SK-N-SH (cell line): ENCODE measurements around the gene EFCAB11. TPM values are rescaled to one million over a fixed set of nuclear protein-coding genes. Genes with fewer than 3 reads are reported as not detected.

Experiments used
- CTCF ChIA-PET: fragments of 300-600, 350-600 bp; formaldehyde crosslinking; extraction: SDS; loops from one replicate; lab custom pipeline; 2021; lab: Yijun Ruan, JAX
- POLR2A ChIA-PET: fragments of 350-600 bp; sonication (Branson Sonifier 250); formaldehyde crosslinking; extraction: SDS; loops from one replicate; lab custom pipeline; 2020; ENCODE audit warnings: antibody characterized with exemption, inconsistent platforms; lab: Yijun Ruan, JAX
- DNase-seq: peaks from one replicate; pipeline ENCODE4 v3.0.0; 2012
- H2AFZ ChIP-seq: fragments of 200-600 bp; sonication (generic); 2 replicates; pipeline ENCODE4 v1.8.1; 2016; ENCODE audit warnings: antibody characterized with exemption, mild to moderate bottlenecking, low read depth
- H3F3A ChIP-seq: fragments of 200-600 bp; sonication (generic); replicated peaks from 2 replicates; pipeline ENCODE3; 2016; ENCODE audit warnings: antibody characterized with exemption, mild to moderate bottlenecking; ENCODE audit not compliant: insufficient read depth
- H3K27ac ChIP-seq, 2 experiments: fragments of 200-500 bp in 1 of 2; fragments of 200-600 bp in 1 of 2; sonication (Bioruptor generic) in 1 of 2; sonication (generic), shearing (Covaris generic) in 1 of 2; 2 replicates each; pipeline versions ENCODE4 v1.5.1 to v1.6.1; 2014 to 2016; ENCODE audit warnings: low read depth in 2 of 2, inconsistent platforms in 1 of 2, low read length in 1 of 2, mild to moderate bottlenecking in 1 of 2, mixed read lengths in 1 of 2
- H3K27me3 ChIP-seq: fragments of 200-600 bp; sonication (generic), shearing (Covaris generic); 2 replicates; pipeline ENCODE4 v1.6.1; 2016; ENCODE audit warnings: mixed run types; ENCODE audit not compliant: insufficient read depth
- H3K36me3 ChIP-seq, 2 experiments: fragments of 200-500 bp in 1 of 2; fragments of 200-600 bp in 1 of 2; sonication (Bioruptor generic) in 1 of 2; sonication (generic) in 1 of 2; replicated peaks in 1 of 2; 2 replicates each; pipeline versions ENCODE3 to v1.5.1; 2014 to 2016; ENCODE audit warnings: low read length in 1 of 2, mild to moderate bottlenecking in 1 of 2; ENCODE audit not compliant: insufficient read depth in 2 of 2, control insufficient read depth in 1 of 2
- H3K4me1 ChIP-seq, 2 experiments: fragments of 200-500 bp in 1 of 2; fragments of 200-600 bp in 1 of 2; sonication (Bioruptor generic) in 1 of 2; sonication (generic), shearing (Covaris generic) in 1 of 2; 2 replicates each; pipeline versions ENCODE4 v1.5.1 to v1.6.1; 2014 to 2016; ENCODE audit warnings: low read depth in 1 of 2, low read length in 1 of 2, mixed run types in 1 of 2; ENCODE audit not compliant: insufficient read depth in 2 of 2, control insufficient read depth in 1 of 2
- H3K4me2 ChIP-seq: fragments of 200-600 bp; sonication (generic), shearing (Covaris generic); 2 replicates; pipeline ENCODE4 v1.6.1; 2017; ENCODE audit warnings: mixed run types
- H3K4me3 ChIP-seq, 2 experiments: fragments of 200-500 bp in 1 of 2; fragments of 200-600 bp in 1 of 2; sonication (Bioruptor generic) in 1 of 2; sonication (generic), shearing (Covaris generic) in 1 of 2; 2 replicates each; pipeline versions ENCODE4 v1.5.1 to v1.8.1; 2014 to 2016; ENCODE audit warnings: low read depth in 2 of 2, inconsistent platforms in 1 of 2, low read length in 1 of 2, mild to moderate bottlenecking in 1 of 2, mixed read lengths in 1 of 2, moderate library complexity in 1 of 2
- H3K79me2 ChIP-seq: fragments of 200-600 bp; sonication (generic); 2 replicates; pipeline ENCODE4 v1.8.1; 2017; ENCODE audit warnings: mild to moderate bottlenecking; ENCODE audit not compliant: insufficient read depth
- H3K9ac ChIP-seq: fragments of 200-600 bp; sonication (generic); 2 replicates; pipeline ENCODE4 v1.6.1; 2017; ENCODE audit warnings: mixed run types
- H3K9me2 ChIP-seq: fragments of 200-600 bp; sonication (generic); 2 replicates; pipeline ENCODE4 v1.6.1; 2017; ENCODE audit warnings: mixed run types
- H3K9me3 ChIP-seq: fragments of 200-600 bp; sonication (generic); 2 replicates; pipeline ENCODE4 v1.6.1; 2017; ENCODE audit warnings: mixed run types, mild to moderate bottlenecking, moderate library complexity
- H4K20me1 ChIP-seq: fragments of 200-600 bp; sonication (generic); 2 replicates; pipeline ENCODE4 v1.6.1; 2017; ENCODE audit warnings: mild to moderate bottlenecking, mixed run types; ENCODE audit not compliant: insufficient read depth
- CHD2 ChIP-seq: fragments of 150-350 bp; IDR thresholded peaks from 2 replicates; pipeline ENCODE4 v1.6.1; 2018; ENCODE audit warnings: low read length; ENCODE audit not compliant: partially characterized antibody
- ELF1 ChIP-seq: IDR thresholded peaks from 2 replicates; pipeline ENCODE4 v1.4.0; 2012
- EP300 ChIP-seq, 2 experiments: IDR thresholded peaks; 2 replicates each; pipeline versions ENCODE4 v1.4.0 to v1.6.1; 2012; ENCODE audit warnings: borderline replicate concordance in 1 of 2, low read depth in 1 of 2, low read length in 1 of 2
- EZH2phosphoT487 ChIP-seq: fragments of 200-600 bp; sonication (generic); IDR thresholded peaks from 2 replicates; pipeline ENCODE4 v1.6.1; 2017; ENCODE audit warnings: low read depth, mixed run types, mild to moderate bottlenecking, antibody characterized with exemption, moderate library complexity, borderline replicate concordance
- FOXJ3 ChIP-seq: sonication (generic); formaldehyde crosslinking; IDR thresholded peaks from 2 replicates; pipeline ENCODE4 v1.5.1; 2020; ENCODE audit warnings: mild to moderate bottlenecking, missing genetic modification reagents
- FOXM1 ChIP-seq: IDR thresholded peaks from 2 replicates; pipeline ENCODE4 v1.4.0; 2012; ENCODE audit warnings: low read depth, mild to moderate bottlenecking
- GATA2 ChIP-seq: sonication (generic); formaldehyde crosslinking; IDR thresholded peaks from 2 replicates; pipeline ENCODE4 v1.5.0; 2020; ENCODE audit warnings: mild to moderate bottlenecking, missing genetic modification reagents
- JUND ChIP-seq: IDR thresholded peaks from 2 replicates; pipeline ENCODE4 v1.4.0; 2012
- NFIC ChIP-seq: IDR thresholded peaks from 2 replicates; pipeline ENCODE4 v1.4.0; 2012; ENCODE audit warnings: borderline replicate concordance
- NRF1 ChIP-seq: IDR thresholded peaks from 2 replicates; pipeline ENCODE4 v1.6.1; 2012; ENCODE audit warnings: low read depth, mild to moderate bottlenecking, low read length
- RFX5 ChIP-seq: IDR thresholded peaks from 2 replicates; pipeline ENCODE4 v1.6.1; 2012; ENCODE audit warnings: mild to moderate bottlenecking, improper control_type of control experiment, low read length
- TCF12 ChIP-seq: IDR thresholded peaks from 2 replicates; pipeline ENCODE4 v1.4.0; 2012
- YY1 ChIP-seq: IDR thresholded peaks from 2 replicates; pipeline ENCODE4 v1.4.0; 2012; ENCODE audit warnings: low read depth, mild to moderate bottlenecking
- WGBS: methylation state at CpG from one replicate; pipeline ENCODE4 v1.1.6; 2017; ENCODE audit warnings: low lambda C conversion rate; 5-methylcytosine and 5-hydroxymethylcytosine counted together
- polyA plus RNA-seq, 3 experiments: library from polyadenylated mRNA; depleted of rRNA; stranded (reverse); fragments of >200 nt; gene quantifications; 2 replicates each; pipeline ENCODE4 v1.2.3, GENCODE V29; 2012
- TF ChIP-seq, protein P1 (sequence below): IDR thresholded peaks from 2 replicates; pipeline ENCODE4; 2012
- TF ChIP-seq, protein P2 (sequence below): fragments of 150-350 bp; IDR thresholded peaks from 2 replicates; pipeline ENCODE4 v1.6.1; 2016; ENCODE audit warnings: mild to moderate bottlenecking, low read depth, low read length
- TF ChIP-seq, protein P3 (sequence below): IDR thresholded peaks from 2 replicates; pipeline ENCODE4 v1.4.0; 2012; ENCODE audit warnings: low read depth
- TF ChIP-seq, protein P4 (sequence below): IDR thresholded peaks from 2 replicates; pipeline ENCODE4 v1.4.0; 2012; ENCODE audit warnings: low read depth, borderline replicate concordance
- TF ChIP-seq, protein P5 (sequence below): IDR thresholded peaks from 2 replicates; pipeline ENCODE4 v1.4.0; 2012; ENCODE audit warnings: low read depth, borderline replicate concordance
- TF ChIP-seq, protein P6 (sequence below): fragments of 200-600 bp; sonication (generic); IDR thresholded peaks from 2 replicates; pipeline ENCODE4 v1.6.1; 2017; ENCODE audit warnings: antibody characterized with exemption, mild to moderate bottlenecking, moderate library complexity

The EFCAB11 gene
- polyA plus RNA-seq, 1 of the 3 experiments (the other 2 are of a cell fraction) = 3.9 TPM

DNA sequence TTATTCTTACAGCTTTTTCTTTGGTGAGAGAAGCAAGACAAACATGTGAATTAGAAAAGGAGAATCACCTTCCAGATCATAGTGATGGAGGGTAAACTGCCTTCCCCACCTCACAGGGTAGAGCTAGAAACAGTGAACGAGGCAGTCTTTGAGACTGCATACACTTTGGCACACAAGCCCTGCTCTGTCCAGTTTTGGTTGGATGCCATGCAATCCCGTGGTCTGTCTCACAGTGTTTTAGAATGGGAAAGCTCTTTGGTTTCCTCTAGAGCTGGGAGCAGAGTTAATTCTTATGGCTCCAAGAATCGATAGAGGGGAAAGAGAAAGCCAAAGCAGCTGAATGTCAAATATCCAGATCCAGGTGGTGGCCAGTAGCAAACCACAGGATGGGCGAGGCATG is 23.1 kb upstream of the EFCAB11 start:
- no peaks in the 10 kb centered on the region for H3K9me2 ChIP-seq
- H2AFZ ChIP-seq = no peak overlapping the region
- H3K79me2 ChIP-seq = no peaks in the 10 kb centered on the region
- H3K9ac ChIP-seq = no peak overlapping the region
- ChIA-PET POLR2A (no interaction called here), CTCF (interaction anchor here (0.6 to 12.2 kb wide), 6 partner anchors 9 to 258 kb away, joined by 3 to 222 read pairs (median 4); no protein-coding TSS in a partner anchor)
- no peak overlapping the region for H3K27ac ChIP-seq
- H3K27me3 ChIP-seq = no peaks in the 10 kb centered on the region
- DNase-seq = no peak
- peaks cover 33 to 62% of the 10 kb centered on the region in 2 experiments for H3K36me3 ChIP-seq
- H3F3A ChIP-seq = peaks cover 2% of the 10 kb centered on the region
- H3K4me2 ChIP-seq = no peak overlapping the region
- TF ChIP-seq ELF1 (no peak), FOXJ3 (no peak), EP300 (IDR thresholded peaks at IDR 0.05; ENCODE audit: borderline replicate concordance in 1 of 2, low read depth in 1 of 2, low read length in 1 of 2) (no peak), YY1 (no peak), NRF1 (no peak), FOXM1 (no peak), NFIC (no peak), CHD2 (no peak), TCF12 (no peak), GATA2 (CRISPR knock-in tag) (no peak), RFX5 (no peak), EZH2phosphoT487 (no peak)
- TF ChIP-seq, protein P1, sequence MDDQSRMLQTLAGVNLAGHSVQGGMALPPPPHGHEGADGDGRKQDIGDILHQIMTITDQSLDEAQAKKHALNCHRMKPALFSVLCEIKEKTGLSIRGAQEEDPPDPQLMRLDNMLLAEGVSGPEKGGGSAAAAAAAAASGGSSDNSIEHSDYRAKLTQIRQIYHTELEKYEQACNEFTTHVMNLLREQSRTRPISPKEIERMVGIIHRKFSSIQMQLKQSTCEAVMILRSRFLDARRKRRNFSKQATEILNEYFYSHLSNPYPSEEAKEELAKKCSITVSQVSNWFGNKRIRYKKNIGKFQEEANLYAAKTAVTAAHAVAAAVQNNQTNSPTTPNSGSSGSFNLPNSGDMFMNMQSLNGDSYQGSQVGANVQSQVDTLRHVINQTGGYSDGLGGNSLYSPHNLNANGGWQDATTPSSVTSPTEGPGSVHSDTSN = no peak
- TF ChIP-seq, protein P2, sequence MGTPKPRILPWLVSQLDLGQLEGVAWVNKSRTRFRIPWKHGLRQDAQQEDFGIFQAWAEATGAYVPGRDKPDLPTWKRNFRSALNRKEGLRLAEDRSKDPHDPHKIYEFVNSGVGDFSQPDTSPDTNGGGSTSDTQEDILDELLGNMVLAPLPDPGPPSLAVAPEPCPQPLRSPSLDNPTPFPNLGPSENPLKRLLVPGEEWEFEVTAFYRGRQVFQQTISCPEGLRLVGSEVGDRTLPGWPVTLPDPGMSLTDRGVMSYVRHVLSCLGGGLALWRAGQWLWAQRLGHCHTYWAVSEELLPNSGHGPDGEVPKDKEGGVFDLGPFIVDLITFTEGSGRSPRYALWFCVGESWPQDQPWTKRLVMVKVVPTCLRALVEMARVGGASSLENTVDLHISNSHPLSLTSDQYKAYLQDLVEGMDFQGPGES = no peak
- TF ChIP-seq, protein P3, sequence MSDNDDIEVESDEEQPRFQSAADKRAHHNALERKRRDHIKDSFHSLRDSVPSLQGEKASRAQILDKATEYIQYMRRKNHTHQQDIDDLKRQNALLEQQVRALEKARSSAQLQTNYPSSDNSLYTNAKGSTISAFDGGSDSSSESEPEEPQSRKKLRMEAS = no peak
- H3K4me3 ChIP-seq = no peak overlapping the region
- H3K4me1 ChIP-seq = peaks cover 0 to 2% of the 10 kb centered on the region in 2 experiments; a peak in 1 of 4 replicates
- 96% methylated on average over 4 of the region's 4 CpGs for WGBS
- no peaks in the 10 kb centered on the region for H3K9me3 ChIP-seq
- no peaks in the 10 kb centered on the region for H4K20me1 ChIP-seq

DNA sequence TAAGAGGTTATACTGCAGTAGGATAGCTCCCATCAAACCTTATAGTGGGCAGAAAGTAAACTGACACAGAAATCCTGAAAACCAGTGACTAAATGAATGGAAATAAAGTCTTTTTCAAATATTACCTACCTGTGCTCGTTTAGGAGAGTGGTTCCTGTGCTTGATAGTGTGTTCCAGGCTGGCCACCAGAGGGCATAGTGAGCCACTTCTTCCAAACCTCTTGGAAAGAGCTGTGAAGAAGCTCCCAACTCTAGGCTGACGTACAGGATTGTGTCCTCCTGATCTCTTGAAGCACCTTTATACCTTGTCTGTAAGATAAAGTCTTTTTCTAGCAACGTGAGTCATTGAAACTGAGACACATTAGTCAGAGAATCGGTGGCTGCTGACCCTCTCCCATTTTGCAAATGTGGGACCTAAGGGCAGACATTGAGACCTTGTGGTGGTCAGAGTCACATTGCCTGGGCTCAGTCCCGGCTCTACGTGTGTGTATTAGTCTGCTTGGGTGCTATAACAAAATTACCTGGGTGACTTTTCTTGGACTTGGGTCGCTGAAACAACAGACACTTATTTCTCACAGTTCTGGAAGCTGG is 18.8 kb upstream of the EFCAB11 start:
- H2AFZ ChIP-seq = no peak overlapping the region
- H3K4me1 ChIP-seq = peaks cover 0 to 2% of the 10 kb centered on the region in 2 experiments; a peak in 1 of 4 replicates
- H3K9me3 ChIP-seq = no peaks in the 10 kb centered on the region
- no peaks in the 10 kb centered on the region for H3K9me2 ChIP-seq
- DNase-seq = peak; percentile 69
- H4K20me1 ChIP-seq = no peaks in the 10 kb centered on the region
- H3K4me3 ChIP-seq = no peak overlapping the region; a peak in 1 of 4 replicates
- H3K9ac ChIP-seq = no peak overlapping the region
- ChIA-PET POLR2A (interaction anchor here (0.5 kb wide), 1 partner anchor 1141 kb away, joined by 4 read pairs; no protein-coding TSS in a partner anchor), CTCF (interaction anchor here (0.5 to 12.2 kb wide), 58 partner anchors 12 to 770 kb away, joined by 3 to 222 read pairs (median 5); partner anchors contain the start of genes EFCAB11, KCNK13, PSMC1 and TDP1)
- H3K27ac ChIP-seq = no peak overlapping the region
- peaks cover 5% of the 10 kb centered on the region for H3F3A ChIP-seq
- H3K79me2 ChIP-seq = no peaks in the 10 kb centered on the region
- no peaks in the 10 kb centered on the region for H3K27me3 ChIP-seq
- peaks cover 40 to 50% of the 10 kb centered on the region in 2 experiments for H3K36me3 ChIP-seq
- 50% methylated on average over 7 of the region's 7 CpGs for WGBS
- no peak overlapping the region for H3K4me2 ChIP-seq
- TF ChIP-seq NRF1 = no peak
- no peak for TF ChIP-seq FOXM1
- TF ChIP-seq EP300 (IDR thresholded peaks at IDR 0.05; ENCODE audit: borderline replicate concordance in 1 of 2, low read depth in 1 of 2, low read length in 1 of 2) = no peak
- TF ChIP-seq, protein P4, sequence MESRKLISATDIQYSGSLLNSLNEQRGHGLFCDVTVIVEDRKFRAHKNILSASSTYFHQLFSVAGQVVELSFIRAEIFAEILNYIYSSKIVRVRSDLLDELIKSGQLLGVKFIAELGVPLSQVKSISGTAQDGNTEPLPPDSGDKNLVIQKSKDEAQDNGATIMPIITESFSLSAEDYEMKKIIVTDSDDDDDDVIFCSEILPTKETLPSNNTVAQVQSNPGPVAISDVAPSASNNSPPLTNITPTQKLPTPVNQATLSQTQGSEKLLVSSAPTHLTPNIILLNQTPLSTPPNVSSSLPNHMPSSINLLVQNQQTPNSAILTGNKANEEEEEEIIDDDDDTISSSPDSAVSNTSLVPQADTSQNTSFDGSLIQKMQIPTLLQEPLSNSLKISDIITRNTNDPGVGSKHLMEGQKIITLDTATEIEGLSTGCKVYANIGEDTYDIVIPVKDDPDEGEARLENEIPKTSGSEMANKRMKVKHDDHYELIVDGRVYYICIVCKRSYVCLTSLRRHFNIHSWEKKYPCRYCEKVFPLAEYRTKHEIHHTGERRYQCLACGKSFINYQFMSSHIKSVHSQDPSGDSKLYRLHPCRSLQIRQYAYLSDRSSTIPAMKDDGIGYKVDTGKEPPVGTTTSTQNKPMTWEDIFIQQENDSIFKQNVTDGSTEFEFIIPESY = no peak
- TF ChIP-seq, protein P5, sequence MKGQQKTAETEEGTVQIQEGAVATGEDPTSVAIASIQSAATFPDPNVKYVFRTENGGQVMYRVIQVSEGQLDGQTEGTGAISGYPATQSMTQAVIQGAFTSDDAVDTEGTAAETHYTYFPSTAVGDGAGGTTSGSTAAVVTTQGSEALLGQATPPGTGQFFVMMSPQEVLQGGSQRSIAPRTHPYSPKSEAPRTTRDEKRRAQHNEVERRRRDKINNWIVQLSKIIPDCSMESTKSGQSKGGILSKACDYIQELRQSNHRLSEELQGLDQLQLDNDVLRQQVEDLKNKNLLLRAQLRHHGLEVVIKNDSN = no peak
- TF ChIP-seq, protein P6, sequence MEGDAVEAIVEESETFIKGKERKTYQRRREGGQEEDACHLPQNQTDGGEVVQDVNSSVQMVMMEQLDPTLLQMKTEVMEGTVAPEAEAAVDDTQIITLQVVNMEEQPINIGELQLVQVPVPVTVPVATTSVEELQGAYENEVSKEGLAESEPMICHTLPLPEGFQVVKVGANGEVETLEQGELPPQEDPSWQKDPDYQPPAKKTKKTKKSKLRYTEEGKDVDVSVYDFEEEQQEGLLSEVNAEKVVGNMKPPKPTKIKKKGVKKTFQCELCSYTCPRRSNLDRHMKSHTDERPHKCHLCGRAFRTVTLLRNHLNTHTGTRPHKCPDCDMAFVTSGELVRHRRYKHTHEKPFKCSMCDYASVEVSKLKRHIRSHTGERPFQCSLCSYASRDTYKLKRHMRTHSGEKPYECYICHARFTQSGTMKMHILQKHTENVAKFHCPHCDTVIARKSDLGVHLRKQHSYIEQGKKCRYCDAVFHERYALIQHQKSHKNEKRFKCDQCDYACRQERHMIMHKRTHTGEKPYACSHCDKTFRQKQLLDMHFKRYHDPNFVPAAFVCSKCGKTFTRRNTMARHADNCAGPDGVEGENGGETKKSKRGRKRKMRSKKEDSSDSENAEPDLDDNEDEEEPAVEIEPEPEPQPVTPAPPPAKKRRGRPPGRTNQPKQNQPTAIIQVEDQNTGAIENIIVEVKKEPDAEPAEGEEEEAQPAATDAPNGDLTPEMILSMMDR = peak; percentile 93
- TF ChIP-seq, protein P1 = no peak
- TF ChIP-seq JUND = no peak
